SK-N-SH treated with all-trans-retinoic acid at 6 μM for 48 hours (cell line): ENCODE measurements around the gene SEC11A.
"Not testable (repeated sequence)": the region's sequence is repeated elsewhere in the genome, so short reads cannot be mapped to it uniquely, and the experiment has no call there.

Experiments used
- ATAC-seq: fragments of 200-7000 bp; cut with Tn5 transposase; 3 replicates; pipeline ENCODE4 v1.9.1; 2020; ENCODE audit warnings: mild to moderate bottlenecking, moderate library complexity
- BACH2 ChIP-seq: fragments of 250-450 bp; sonication (Bioruptor Pico); IDR thresholded peaks from 2 replicates; pipeline ENCODE4 v1.9.0; 2021; ENCODE audit warnings: mild to moderate bottlenecking, borderline replicate concordance
- ESRRG ChIP-seq: fragments of 250-450 bp; sonication (Bioruptor Pico); IDR thresholded peaks from 2 replicates; pipeline ENCODE4 v1.6.1; 2021; ENCODE audit warnings: mild to moderate bottlenecking
- GLIS3 ChIP-seq: fragments of 250-450 bp; sonication (Bioruptor Pico); IDR thresholded peaks from 2 replicates; pipeline ENCODE4 v1.5.0; 2020; ENCODE audit warnings: mild to moderate bottlenecking, moderate library complexity
- ISL1 ChIP-seq: fragments of 250-450 bp; sonication (Bioruptor Pico); IDR thresholded peaks from 2 replicates; pipeline ENCODE4 v2.1.2; 2022; ENCODE audit warnings: mild to moderate bottlenecking, moderate library complexity
- RARB ChIP-seq: fragments of 250-450 bp; sonication (Bioruptor Pico); IDR thresholded peaks from 2 replicates; pipeline ENCODE4 v1.8.0; 2021; ENCODE audit warnings: mild to moderate bottlenecking, moderate library complexity
- SNAI2 ChIP-seq: fragments of 250-450 bp; sonication (Bioruptor Pico); IDR thresholded peaks from 2 replicates; pipeline ENCODE4 v1.5.0; 2020; ENCODE audit warnings: mild to moderate bottlenecking, moderate library complexity
- TOX ChIP-seq: fragments of 250-450 bp; sonication (Bioruptor Pico); IDR thresholded peaks from 2 replicates; pipeline ENCODE4 v1.8.0; 2021; ENCODE audit warnings: mild to moderate bottlenecking, moderate library complexity, borderline replicate concordance
- ZC3H10 ChIP-seq: fragments of 250-450 bp; sonication (Bioruptor Pico); IDR thresholded peaks from 2 replicates; pipeline ENCODE4 v1.5.1; 2021; ENCODE audit warnings: mild to moderate bottlenecking, moderate library complexity
- ZFP3 ChIP-seq: fragments of 250-450 bp; sonication (Bioruptor Pico); IDR thresholded peaks from 2 replicates; pipeline ENCODE4 v1.5.0; 2020; ENCODE audit warnings: mild to moderate bottlenecking, moderate library complexity
- ZFP30 ChIP-seq: fragments of 450-650 bp; formaldehyde crosslinking; IDR thresholded peaks from 2 replicates; pipeline ENCODE4 v1.5.0; 2022; ENCODE audit warnings: mild to moderate bottlenecking, moderate library complexity
- ZNF70 ChIP-seq: fragments of 450-650 bp; formaldehyde crosslinking; IDR thresholded peaks from 2 replicates; pipeline ENCODE4 v1.5.0; 2020; ENCODE audit warnings: mild to moderate bottlenecking, moderate library complexity
- ZNF8 ChIP-seq: fragments of 450-650 bp; formaldehyde crosslinking; IDR thresholded peaks from 2 replicates; pipeline ENCODE4 v1.5.0; 2020; ENCODE audit warnings: mild to moderate bottlenecking, moderate library complexity
- TF ChIP-seq, protein P1 (sequence below): fragments of 250-450 bp; sonication (Bioruptor Pico); IDR thresholded peaks from 2 replicates; pipeline ENCODE4 v1.8.0; 2020; ENCODE audit warnings: mild to moderate bottlenecking, moderate library complexity, borderline replicate concordance
- TF ChIP-seq, protein P2 (sequence below): fragments of 250-450 bp; sonication (Bioruptor Pico); IDR thresholded peaks from 2 replicates; pipeline ENCODE4 v1.5.1; 2020; ENCODE audit warnings: low read depth, mild to moderate bottlenecking, moderate library complexity
- TF ChIP-seq, protein P3 (sequence below): fragments of 250-450 bp; sonication (Bioruptor Pico); IDR thresholded peaks from 2 replicates; pipeline ENCODE4 v1.5.0; 2020; ENCODE audit warnings: mild to moderate bottlenecking, moderate library complexity
- TF ChIP-seq, protein P4 (sequence below): fragments of 250-450 bp; sonication (Bioruptor Pico); IDR thresholded peaks from 2 replicates; pipeline ENCODE4 v1.8.0; 2021; ENCODE audit warnings: low read depth, mild to moderate bottlenecking, moderate library complexity, borderline replicate concordance

SEC11A gene

DNA sequence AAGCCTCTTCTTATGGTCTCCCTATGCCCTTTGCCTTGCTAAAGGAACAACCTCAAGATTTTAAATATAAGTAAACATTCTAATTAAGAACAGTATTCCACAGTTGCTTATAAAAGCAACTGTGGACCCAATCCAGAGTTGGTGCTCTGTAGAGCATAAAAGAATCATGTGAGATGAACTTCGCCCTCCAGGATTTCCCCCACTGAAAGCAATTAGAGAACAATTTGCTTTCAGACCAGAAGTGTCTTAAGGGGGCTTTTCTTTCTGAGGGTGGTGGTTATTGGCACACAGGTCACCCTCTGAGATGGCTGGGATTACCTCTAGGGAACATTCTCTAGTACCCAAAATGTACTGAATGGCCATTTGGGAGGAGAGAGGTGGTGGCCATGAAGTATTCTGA, 43.1 kb upstream of the SEC11A start:
- TF ChIP-seq ZC3H10 (CRISPR knock-in tag) (no peak), GLIS3 (CRISPR knock-in tag) (no peak), ZNF8 (CRISPR knock-in tag) (no peak), BACH2 (CRISPR knock-in tag) (no peak), RARB (CRISPR knock-in tag) (no peak)
- TF ChIP-seq, protein P1, sequence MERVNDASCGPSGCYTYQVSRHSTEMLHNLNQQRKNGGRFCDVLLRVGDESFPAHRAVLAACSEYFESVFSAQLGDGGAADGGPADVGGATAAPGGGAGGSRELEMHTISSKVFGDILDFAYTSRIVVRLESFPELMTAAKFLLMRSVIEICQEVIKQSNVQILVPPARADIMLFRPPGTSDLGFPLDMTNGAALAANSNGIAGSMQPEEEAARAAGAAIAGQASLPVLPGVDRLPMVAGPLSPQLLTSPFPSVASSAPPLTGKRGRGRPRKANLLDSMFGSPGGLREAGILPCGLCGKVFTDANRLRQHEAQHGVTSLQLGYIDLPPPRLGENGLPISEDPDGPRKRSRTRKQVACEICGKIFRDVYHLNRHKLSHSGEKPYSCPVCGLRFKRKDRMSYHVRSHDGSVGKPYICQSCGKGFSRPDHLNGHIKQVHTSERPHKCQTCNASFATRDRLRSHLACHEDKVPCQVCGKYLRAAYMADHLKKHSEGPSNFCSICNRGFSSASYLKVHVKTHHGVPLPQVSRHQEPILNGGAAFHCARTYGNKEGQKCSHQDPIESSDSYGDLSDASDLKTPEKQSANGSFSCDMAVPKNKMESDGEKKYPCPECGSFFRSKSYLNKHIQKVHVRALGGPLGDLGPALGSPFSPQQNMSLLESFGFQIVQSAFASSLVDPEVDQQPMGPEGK = no peak
- TF ChIP-seq, protein P2, sequence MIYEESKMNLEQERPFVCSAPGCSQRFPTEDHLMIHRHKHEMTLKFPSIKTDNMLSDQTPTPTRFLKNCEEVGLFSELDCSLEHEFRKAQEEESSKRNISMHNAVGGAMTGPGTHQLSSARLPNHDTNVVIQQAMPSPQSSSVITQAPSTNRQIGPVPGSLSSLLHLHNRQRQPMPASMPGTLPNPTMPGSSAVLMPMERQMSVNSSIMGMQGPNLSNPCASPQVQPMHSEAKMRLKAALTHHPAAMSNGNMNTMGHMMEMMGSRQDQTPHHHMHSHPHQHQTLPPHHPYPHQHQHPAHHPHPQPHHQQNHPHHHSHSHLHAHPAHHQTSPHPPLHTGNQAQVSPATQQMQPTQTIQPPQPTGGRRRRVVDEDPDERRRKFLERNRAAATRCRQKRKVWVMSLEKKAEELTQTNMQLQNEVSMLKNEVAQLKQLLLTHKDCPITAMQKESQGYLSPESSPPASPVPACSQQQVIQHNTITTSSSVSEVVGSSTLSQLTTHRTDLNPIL = no peak
- no peak for ATAC-seq

DNA sequence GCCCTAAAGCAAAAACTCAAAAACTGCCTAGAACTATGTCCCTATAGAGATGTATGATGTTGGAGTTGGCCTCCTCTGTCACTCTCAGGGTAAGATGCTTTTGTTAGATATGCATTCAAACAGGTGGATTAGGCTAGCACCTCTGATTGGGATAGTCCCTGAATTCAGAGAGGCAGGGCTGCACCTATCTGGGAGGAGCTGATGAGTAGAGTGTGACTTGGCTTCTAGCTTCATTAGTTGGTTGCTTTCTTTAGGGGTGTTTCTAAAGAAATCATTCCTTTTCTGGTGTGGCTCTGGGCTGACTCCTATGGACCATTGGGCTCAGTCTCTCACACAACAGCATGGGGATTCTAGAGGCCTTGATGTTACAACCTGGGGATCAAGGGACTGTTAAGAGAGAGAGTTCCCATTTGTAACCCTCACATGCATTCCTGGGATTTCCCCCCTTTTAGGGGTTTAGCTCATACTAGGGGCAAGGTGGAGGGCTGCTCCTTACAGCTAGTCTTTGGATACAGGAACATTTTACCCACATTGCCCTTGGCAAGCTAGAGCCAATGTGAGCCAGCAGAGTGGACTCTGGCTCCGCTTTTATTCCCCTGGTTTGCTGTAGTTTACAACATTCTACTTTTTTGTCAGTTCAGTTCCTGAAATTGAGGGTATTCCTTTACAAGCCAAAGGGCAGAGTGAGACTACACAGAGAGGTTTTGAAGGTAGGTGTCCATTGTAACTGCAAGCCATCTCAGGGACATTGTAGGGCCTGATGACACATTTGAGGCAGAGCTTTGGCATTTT, 40.0 kb upstream of the SEC11A start:
- ATAC-seq = no peak
- TF ChIP-seq, protein P3, sequence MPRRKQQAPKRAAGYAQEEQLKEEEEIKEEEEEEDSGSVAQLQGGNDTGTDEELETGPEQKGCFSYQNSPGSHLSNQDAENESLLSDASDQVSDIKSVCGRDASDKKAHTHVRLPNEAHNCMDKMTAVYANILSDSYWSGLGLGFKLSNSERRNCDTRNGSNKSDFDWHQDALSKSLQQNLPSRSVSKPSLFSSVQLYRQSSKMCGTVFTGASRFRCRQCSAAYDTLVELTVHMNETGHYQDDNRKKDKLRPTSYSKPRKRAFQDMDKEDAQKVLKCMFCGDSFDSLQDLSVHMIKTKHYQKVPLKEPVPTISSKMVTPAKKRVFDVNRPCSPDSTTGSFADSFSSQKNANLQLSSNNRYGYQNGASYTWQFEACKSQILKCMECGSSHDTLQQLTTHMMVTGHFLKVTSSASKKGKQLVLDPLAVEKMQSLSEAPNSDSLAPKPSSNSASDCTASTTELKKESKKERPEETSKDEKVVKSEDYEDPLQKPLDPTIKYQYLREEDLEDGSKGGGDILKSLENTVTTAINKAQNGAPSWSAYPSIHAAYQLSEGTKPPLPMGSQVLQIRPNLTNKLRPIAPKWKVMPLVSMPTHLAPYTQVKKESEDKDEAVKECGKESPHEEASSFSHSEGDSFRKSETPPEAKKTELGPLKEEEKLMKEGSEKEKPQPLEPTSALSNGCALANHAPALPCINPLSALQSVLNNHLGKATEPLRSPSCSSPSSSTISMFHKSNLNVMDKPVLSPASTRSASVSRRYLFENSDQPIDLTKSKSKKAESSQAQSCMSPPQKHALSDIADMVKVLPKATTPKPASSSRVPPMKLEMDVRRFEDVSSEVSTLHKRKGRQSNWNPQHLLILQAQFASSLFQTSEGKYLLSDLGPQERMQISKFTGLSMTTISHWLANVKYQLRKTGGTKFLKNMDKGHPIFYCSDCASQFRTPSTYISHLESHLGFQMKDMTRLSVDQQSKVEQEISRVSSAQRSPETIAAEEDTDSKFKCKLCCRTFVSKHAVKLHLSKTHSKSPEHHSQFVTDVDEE (CRISPR knock-in tag) = no peak
- TF ChIP-seq ZNF70 (CRISPR knock-in tag) = no peak

DNA sequence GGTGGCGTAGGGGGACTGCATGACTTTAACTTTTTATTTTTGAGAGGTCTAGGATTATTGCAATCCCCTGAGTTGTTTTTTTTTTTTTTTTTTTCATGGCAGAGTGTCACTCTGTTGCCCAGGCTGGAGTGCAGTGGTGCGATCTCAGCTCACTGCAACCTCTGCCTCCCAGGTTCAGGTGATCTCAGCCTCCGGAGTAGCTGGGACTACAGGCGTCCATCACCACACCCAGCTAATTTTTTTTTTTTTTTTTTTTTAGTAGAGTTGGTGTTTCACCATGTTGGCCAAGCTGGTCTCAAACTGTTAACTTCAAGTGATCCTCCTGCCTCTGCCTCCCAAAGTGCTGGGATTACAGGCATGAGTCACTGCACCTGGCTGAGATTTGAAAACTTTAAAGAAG, 39.0 kb upstream of the SEC11A start:
- ATAC-seq = not testable (repeated sequence)

DNA sequence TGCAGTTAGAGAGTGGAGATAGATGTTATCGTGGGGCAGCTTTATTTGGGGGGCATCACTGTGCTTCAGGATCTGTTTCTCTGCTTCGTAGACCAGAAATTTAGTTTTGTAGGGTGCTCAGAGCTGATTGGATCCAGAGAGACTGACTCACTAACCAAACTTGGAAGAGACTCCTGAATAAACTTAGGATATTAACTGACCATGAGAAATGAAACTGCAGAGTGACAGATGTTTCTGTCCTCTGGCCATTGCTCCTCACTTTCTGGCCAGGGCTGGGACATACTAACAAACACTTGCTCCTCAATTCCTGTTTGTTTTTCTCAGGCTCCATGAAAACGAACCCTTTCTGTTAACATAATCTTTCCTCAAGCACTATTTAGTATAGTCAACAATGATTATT, 36.8 kb upstream of the SEC11A start:
- TF ChIP-seq ZNF8 (CRISPR knock-in tag) (no peak), TOX (CRISPR knock-in tag) (no peak), SNAI2 (CRISPR knock-in tag) (no peak), BACH2 (CRISPR knock-in tag) (no peak), ESRRG (CRISPR knock-in tag) (no peak), ZFP30 (no peak), ZFP3 (CRISPR knock-in tag) (no peak), ZNF70 (CRISPR knock-in tag) (no peak), ZC3H10 (CRISPR knock-in tag) (no peak), ISL1 (CRISPR knock-in tag) (no peak)
- TF ChIP-seq, protein P4, sequence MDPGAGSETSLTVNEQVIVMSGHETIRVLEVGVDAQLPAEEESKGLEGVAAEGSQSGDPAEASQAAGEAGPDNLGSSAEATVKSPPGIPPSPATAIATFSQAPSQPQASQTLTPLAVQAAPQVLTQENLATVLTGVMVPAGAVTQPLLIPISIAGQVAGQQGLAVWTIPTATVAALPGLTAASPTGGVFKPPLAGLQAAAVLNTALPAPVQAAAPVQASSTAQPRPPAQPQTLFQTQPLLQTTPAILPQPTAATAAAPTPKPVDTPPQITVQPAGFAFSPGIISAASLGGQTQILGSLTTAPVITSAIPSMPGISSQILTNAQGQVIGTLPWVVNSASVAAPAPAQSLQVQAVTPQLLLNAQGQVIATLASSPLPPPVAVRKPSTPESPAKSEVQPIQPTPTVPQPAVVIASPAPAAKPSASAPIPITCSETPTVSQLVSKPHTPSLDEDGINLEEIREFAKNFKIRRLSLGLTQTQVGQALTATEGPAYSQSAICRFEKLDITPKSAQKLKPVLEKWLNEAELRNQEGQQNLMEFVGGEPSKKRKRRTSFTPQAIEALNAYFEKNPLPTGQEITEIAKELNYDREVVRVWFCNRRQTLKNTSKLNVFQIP (CRISPR knock-in tag) = no peak
- TF ChIP-seq, protein P3 (CRISPR knock-in tag) = no peak
- TF ChIP-seq, protein P2 = no peak
- ATAC-seq = no peak
